HepG2 (cell line): ENCODE measurements around the gene RPH3AL. TPM values are rescaled to one million over a fixed set of nuclear protein-coding genes. Genes with fewer than 3 reads are reported as not detected.

ENCODE experiments used
- BCL3 ChIP-seq: sonication (generic); formaldehyde crosslinking; IDR thresholded peaks from 2 replicates; pipeline ENCODE4 v1.5.1; 2020; ENCODE audit warnings: mild to moderate bottlenecking, missing genetic modification reagents, moderate library complexity
- CCDC6 ChIP-seq: sonication (generic); formaldehyde crosslinking; IDR thresholded peaks from 2 replicates; pipeline ENCODE4 v1.8.1; 2022; ENCODE audit warnings: mild to moderate bottlenecking, missing genetic modification reagents, moderate library complexity
- HIVEP1 ChIP-seq: sonication (generic); formaldehyde crosslinking; IDR thresholded peaks from 2 replicates; pipeline ENCODE4 v1.4.0; 2020; ENCODE audit warnings: mild to moderate bottlenecking, missing genetic modification reagents
- KAT7 ChIP-seq: IDR thresholded peaks from 2 replicates; pipeline ENCODE4 v1.6.1; 2018; ENCODE audit warnings: borderline replicate concordance, missing compliant biosample characterization
- KAT8 ChIP-seq: IDR thresholded peaks from 2 replicates; pipeline ENCODE4 v1.6.1; 2016; ENCODE audit warnings: missing genetic modification reagents, missing compliant biosample characterization
- KDM3A ChIP-seq: IDR thresholded peaks from 2 replicates; pipeline ENCODE4 v1.6.1; 2018; ENCODE audit warnings: low read depth, missing compliant biosample characterization
- MAX ChIP-seq: IDR thresholded peaks from 2 replicates; pipeline ENCODE4 v1.6.1; 2012; ENCODE audit warnings: inconsistent platforms
- MIER3 ChIP-seq: IDR thresholded peaks from 2 replicates; pipeline ENCODE4 v1.6.1; 2016; ENCODE audit warnings: missing compliant biosample characterization, borderline replicate concordance
- RERE ChIP-seq: IDR thresholded peaks from 2 replicates; pipeline ENCODE4 v1.6.1; 2016; ENCODE audit warnings: low read depth, missing genetic modification reagents, missing compliant biosample characterization
- ZBTB49 ChIP-seq: sonication (generic); formaldehyde crosslinking; IDR thresholded peaks from 2 replicates; pipeline ENCODE4 v1.4.0; 2020; ENCODE audit warnings: missing genetic modification reagents, borderline replicate concordance
- ZFP36L2 ChIP-seq: sonication (generic); formaldehyde crosslinking; IDR thresholded peaks from 2 replicates; pipeline ENCODE4 v1.4.0; 2020; ENCODE audit warnings: missing genetic modification reagents
- ZFY ChIP-seq: sonication (generic); formaldehyde crosslinking; IDR thresholded peaks from 2 replicates; pipeline ENCODE4 v1.4.0; 2020; ENCODE audit warnings: missing genetic modification reagents
- ZNF225 ChIP-seq: sonication (generic); formaldehyde crosslinking; IDR thresholded peaks from 2 replicates; pipeline ENCODE4 v1.4.0; 2020; ENCODE audit warnings: mild to moderate bottlenecking, missing genetic modification reagents
- ZNF333 ChIP-seq: sonication (generic); formaldehyde crosslinking; IDR thresholded peaks from 2 replicates; pipeline ENCODE4 v1.4.0; 2020; ENCODE audit warnings: mild to moderate bottlenecking, missing genetic modification reagents, borderline replicate concordance
- ZNF563 ChIP-seq: sonication (generic); formaldehyde crosslinking; IDR thresholded peaks from 2 replicates; pipeline ENCODE4 v1.8.0; 2022; ENCODE audit warnings: mild to moderate bottlenecking, moderate library complexity, missing genetic modification reagents
- ZNF619 ChIP-seq: sonication (generic); formaldehyde crosslinking; IDR thresholded peaks from 2 replicates; pipeline ENCODE4 v1.4.0; 2020; ENCODE audit warnings: mild to moderate bottlenecking, missing genetic modification reagents
- ZNF790 ChIP-seq: sonication (generic); formaldehyde crosslinking; IDR thresholded peaks from 2 replicates; pipeline ENCODE4 v1.8.0; 2022; ENCODE audit warnings: missing genetic modification reagents, mild to moderate bottlenecking, borderline replicate concordance
- ZNF800 ChIP-seq: sonication (generic); formaldehyde crosslinking; IDR thresholded peaks from 2 replicates; pipeline ENCODE4 v1.4.0; 2020; ENCODE audit warnings: missing genetic modification reagents
- polyA plus RNA-seq, 8 experiments: library from polyadenylated mRNA; depleted of rRNA in 3 of 8; stranded (reverse) in 7 of 8; unstranded in 1 of 8; fragments of >200 nt; fragmentation: Illumina TruSeq in 4 of 8; extraction: Trizol in 4 of 8; gene quantifications; 2 replicates each; pipeline versions ENCODE4 v1.2.1 to v1.2.3, GENCODE V29; 2011 to 2016; ENCODE audit warnings: low read depth in 4 of 8, missing spikeins in 1 of 8, mixed read lengths in 1 of 8; ENCODE audit not compliant: insufficient read depth in 1 of 8
- total RNA-seq, 5 experiments: library from RNA; depleted of rRNA; stranded (reverse); fragments of >200 nt; fragmentation: Illumina TruSeq; extraction: Trizol; gene quantifications; 2 replicates each; pipeline ENCODE4 v1.2.3, GENCODE V29; 2016; ENCODE audit warnings: low read depth in 1 of 5

The RPH3AL gene
- total and polyA plus RNA-seq, 2 of the 13 experiments (the other 11 are each of a cell fraction or from before 2014, with no cell fraction given) = 7.8 to 16.4 TPM

- TF ChIP-seq ZNF619 (CRISPR knock-in tag) = no peak
- 0 out of 2 replicates have a peak, but pooled peaks have one; percentile 6 for TF ChIP-seq ZNF225
- 0 out of 2 replicates have a peak, but pooled peaks have one; percentile 37 for TF ChIP-seq HIVEP1 (CRISPR knock-in tag)
- TF ChIP-seq MAX = peak; percentile 57
- TF ChIP-seq ZNF800 (CRISPR knock-in tag) = peak; percentile 49; the same call in 1 of the 2 replicates
- TF ChIP-seq ZFY (CRISPR knock-in tag) = peak; percentile 60
- TF ChIP-seq RERE (CRISPR knock-in tag) = 0 out of 2 replicates have a peak, but pooled peaks have one; percentile 18
- no peak for TF ChIP-seq KAT7 (CRISPR knock-in tag)
- TF ChIP-seq BCL3 (CRISPR knock-in tag) = no peak
- 0 out of 2 replicates have a peak, but pooled peaks have one; percentile 17 for TF ChIP-seq CCDC6 (CRISPR knock-in tag)
- TF ChIP-seq ZNF563 (CRISPR knock-in tag) = no peak
- TF ChIP-seq ZNF790 (CRISPR knock-in tag) = no peak
- TF ChIP-seq KDM3A = no peak
- no peak for TF ChIP-seq ZNF333 (CRISPR knock-in tag)
- TF ChIP-seq ZFP36L2 (CRISPR knock-in tag) = no peak
- no peak for TF ChIP-seq ZBTB49 (CRISPR knock-in tag)
- TF ChIP-seq KAT8 (CRISPR knock-in tag) = 0 out of 2 replicates have a peak, but pooled peaks have one; percentile 34
- peak; percentile 47; the same call in 1 of the 2 replicates for TF ChIP-seq MIER3
Observed at GRCh38 chr17:338442-339192, 14.0 kb downstream of the RPH3AL start (continued).
